ENCODE results near the gene TLE2. TPM values are rescaled to one million over a fixed set of nuclear protein-coding genes. Genes with fewer than 3 reads are reported as not detected.
A peak's percentile ranks its signal among the peaks of the same experiment; 100 is the strongest.
"Not testable (repeated sequence)": the region's sequence is repeated elsewhere in the genome, so short reads cannot be mapped to it uniquely, and the experiment has no call there.

Gene TLE2
- total RNA-seq, 1 donor from 2014 or later: 6.3 TPM

- ATAC-seq: peak; percentile 16
Observed at GRCh38 chr19:2982983-2983350, 46.1 kb downstream of the TLE2 start.

- ATAC-seq: peak; percentile 9
Observed at GRCh38 chr19:2982561-2982960, 46.5 kb downstream of the TLE2 start.

GRCh38 chr19:2981898-2982297, 47.2 kb downstream of the TLE2 start:
- no peak for ATAC-seq

- ATAC-seq: no peak
Observed at GRCh38 chr19:2978772-2979171, 50.3 kb downstream of the TLE2 start.

GRCh38 chr19:2978166-2978767, 50.8 kb downstream of the TLE2 start:
- no peak for ATAC-seq

GRCh38 chr19:2977746-2978138, 51.3 kb downstream of the TLE2 start:
- ATAC-seq: no peak

- ATAC-seq: peak; percentile 99
Observed at GRCh38 chr19:2977001-2977745, 51.9 kb downstream of the TLE2 start, which contains the start of gene TLE6. TLE6 (plus strand) TSS chr19:2977564; CDS start chr19:2978234, 670 bp downstream.

- no peak for ATAC-seq
Observed at GRCh38 chr19:2976609-2977000, 52.5 kb downstream of the TLE2 start.

- no peak for ATAC-seq
Observed at GRCh38 chr19:2974342-2975041, 54.6 kb downstream of the TLE2 start.

GRCh38 chr19:2973229-2973628, 55.9 kb downstream of the TLE2 start:
- no peak for ATAC-seq

- ATAC-seq: no peak
Observed at GRCh38 chr19:2970201-2970835, 58.8 kb downstream of the TLE2 start.

GRCh38 chr19:2969104-2969504, 60.0 kb downstream of the TLE2 start:
- no peak for ATAC-seq

- no peak for ATAC-seq
Observed at GRCh38 chr19:2967972-2968371, 61.1 kb downstream of the TLE2 start.

- no peak for ATAC-seq
Observed at GRCh38 chr19:2964874-2965273, 64.2 kb downstream of the TLE2 start.

- not testable (repeated sequence) for ATAC-seq
Observed at GRCh38 chr19:2963631-2964030, 65.4 kb downstream of the TLE2 start.

- ATAC-seq: no peak
Observed at GRCh38 chr19:2963122-2963521, 66.0 kb downstream of the TLE2 start.

GRCh38 chr19:2962018-2962670, 66.9 kb downstream of the TLE2 start:
- peak; percentile 86 for ATAC-seq

GRCh38 chr19:2960120-2960519, 69.0 kb downstream of the TLE2 start:
- no peak for ATAC-seq

- no peak for ATAC-seq
Observed at GRCh38 chr19:2957160-2957559, 71.9 kb downstream of the TLE2 start.

GRCh38 chr19:2952953-2953481, 76.1 kb downstream of the TLE2 start:
- peak; percentile 76 for ATAC-seq

GRCh38 chr19:2950286-2951124, 78.6 kb downstream of the TLE2 start:
- peak; percentile 92 for ATAC-seq

- no peak for ATAC-seq
Observed at GRCh38 chr19:2949939-2950285, 79.2 kb downstream of the TLE2 start.
